ENCODE measurements around the gene RND2.

GRCh38 chr17:43020030-43020621 is 4.9 kb upstream of the RND2 start:
- TF ChIP-seq CTCF (conservative IDR thresholded peaks at IDR 0.05; ENCODE audit: low read length) (no peak), EZH2phosphoT487 (IDR thresholded peaks at IDR 0.05; ENCODE audit: borderline replicate concordance, low read depth, low read length) (no peak)
